Body of pancreas (tissue), 4 donors: ENCODE data around the gene CLRN2.

Experiments used
- POLR2A ChIP-seq, 3 donors: fragments of 450-650 bp; IDR thresholded peaks; one replicate each; pipeline ENCODE4 v1.6.1; 2016; ENCODE audit warnings: antibody characterized with exemption in 3 of 3, mild to moderate bottlenecking in 2 of 3
- TF ChIP-seq, protein P1 (sequence below), 7 experiments: fragments of 450-650 bp in 4 of 7; fragments of 200-600 bp in 3 of 7; sonication (generic) in 3 of 7; IDR thresholded peaks; one replicate each; pipeline ENCODE4 v1.5.1; 2016 to 2019; ENCODE audit warnings: antibody characterized with exemption in 7 of 7

DNA sequence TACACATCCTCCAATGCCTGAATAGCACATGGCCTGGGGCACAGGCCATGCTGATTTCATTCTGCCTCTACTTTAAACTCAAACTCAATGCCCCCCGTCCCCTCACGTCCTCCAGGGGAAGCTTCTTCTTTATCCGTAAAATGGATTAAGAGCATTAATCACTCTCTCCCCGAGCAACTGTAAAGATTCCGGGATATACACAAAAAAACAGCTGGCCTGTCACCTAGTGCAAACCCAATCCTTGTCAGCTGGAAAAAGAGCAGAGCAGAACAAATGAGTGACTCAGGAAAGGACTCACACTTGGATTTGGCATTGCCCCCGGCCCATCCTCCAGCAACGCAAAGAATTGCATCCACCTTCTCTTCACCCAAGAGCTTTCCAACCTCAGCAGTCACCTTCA lies 10.9 kb upstream of the CLRN2 start:
- TF ChIP-seq, protein P1, sequence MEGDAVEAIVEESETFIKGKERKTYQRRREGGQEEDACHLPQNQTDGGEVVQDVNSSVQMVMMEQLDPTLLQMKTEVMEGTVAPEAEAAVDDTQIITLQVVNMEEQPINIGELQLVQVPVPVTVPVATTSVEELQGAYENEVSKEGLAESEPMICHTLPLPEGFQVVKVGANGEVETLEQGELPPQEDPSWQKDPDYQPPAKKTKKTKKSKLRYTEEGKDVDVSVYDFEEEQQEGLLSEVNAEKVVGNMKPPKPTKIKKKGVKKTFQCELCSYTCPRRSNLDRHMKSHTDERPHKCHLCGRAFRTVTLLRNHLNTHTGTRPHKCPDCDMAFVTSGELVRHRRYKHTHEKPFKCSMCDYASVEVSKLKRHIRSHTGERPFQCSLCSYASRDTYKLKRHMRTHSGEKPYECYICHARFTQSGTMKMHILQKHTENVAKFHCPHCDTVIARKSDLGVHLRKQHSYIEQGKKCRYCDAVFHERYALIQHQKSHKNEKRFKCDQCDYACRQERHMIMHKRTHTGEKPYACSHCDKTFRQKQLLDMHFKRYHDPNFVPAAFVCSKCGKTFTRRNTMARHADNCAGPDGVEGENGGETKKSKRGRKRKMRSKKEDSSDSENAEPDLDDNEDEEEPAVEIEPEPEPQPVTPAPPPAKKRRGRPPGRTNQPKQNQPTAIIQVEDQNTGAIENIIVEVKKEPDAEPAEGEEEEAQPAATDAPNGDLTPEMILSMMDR (IDR thresholded peaks at IDR 0.05): no peak
- TF ChIP-seq POLR2A (IDR thresholded peaks at IDR 0.05): no peak
